ENCODE data around the gene TNPO1.
"Not testable (repeated sequence)": the region's sequence is repeated elsewhere in the genome, so short reads cannot be mapped to it uniquely, and the experiment has no call there.

Gene TNPO1

DNA sequence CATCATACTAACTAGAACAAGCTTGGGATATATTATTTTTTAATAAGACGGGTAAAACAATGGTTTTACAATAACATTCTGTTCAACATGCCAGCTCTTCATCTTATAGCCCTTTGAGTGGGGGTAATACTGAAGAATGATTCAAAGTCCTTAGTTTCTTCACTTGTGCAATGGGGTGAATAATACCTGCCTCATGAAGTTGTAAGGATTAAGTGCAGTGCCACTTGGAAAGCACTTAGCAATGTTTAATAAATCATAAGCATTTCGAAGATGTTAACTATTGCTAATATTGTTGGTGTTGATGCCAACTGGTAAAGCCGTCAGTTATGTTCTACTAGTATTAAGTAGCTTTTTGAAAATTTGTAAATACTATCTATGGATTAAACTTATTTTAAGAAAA, 38.0 kb downstream of the TNPO1 start:
- DNase-seq (ENCODE audit: low read depth in 3 of 3) = no peak

DNA sequence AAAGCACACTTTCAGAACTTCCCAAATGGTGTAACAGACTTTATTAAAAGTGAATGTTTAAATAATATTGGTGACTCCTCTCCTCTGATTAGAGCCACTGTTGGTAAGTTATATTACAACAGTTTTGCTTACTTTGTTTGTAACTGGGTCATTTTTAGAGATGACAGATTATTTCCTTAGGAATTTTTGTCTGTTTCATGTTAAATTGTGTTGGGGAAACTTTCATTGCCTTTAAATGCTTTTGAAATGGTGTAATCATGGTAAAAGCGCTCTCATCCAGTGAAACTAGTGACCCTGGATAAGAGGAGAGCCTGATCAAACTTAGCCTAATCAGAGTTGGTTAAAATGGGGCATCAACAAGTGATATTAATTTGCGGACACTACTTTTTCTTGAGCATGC, 39.4 kb downstream of the TNPO1 start:
- DNase-seq (ENCODE audit: low read depth in 3 of 3) = no peak

DNA sequence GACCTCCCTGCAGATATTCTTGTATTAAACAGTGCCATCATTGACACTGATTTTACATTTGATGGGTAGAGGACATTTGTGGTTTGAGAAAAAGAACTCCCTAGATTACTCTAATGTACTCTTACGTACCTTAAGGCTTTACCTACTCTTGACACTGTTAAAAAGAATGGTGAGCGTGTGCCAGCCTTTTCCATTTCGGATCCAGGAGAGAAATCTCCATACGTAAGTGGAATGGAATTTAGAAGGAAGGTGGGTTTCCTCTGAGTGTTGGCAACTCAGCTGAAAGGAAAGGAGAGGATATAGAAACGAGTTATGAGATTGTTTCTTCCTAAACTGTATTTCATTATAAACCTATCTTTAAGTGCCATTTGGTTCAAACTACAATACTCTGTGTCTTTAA, 40.9 kb downstream of the TNPO1 start:
- no peak for DNase-seq (ENCODE audit: low read depth in 3 of 3)

DNA sequence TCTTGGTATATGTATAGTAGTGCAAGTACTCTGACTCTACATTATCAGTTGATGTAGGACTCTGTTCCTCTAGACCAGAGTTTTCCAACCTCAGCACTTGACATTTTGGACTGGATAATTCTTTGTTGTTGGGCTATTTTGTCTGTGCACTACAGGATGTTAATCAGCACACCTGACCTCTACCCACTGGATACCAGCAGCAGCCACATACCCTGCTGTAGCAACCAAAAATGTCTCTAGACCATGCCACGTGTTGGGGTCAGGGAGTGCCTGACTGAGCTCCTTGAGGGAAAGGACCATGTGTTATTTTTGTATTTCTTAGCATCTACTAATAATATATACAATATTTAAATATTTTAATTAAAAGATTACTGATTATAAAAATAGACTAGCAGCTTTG, 42.7 kb downstream of the TNPO1 start:
- DNase-seq (ENCODE audit: low read depth in 3 of 3) = no peak

DNA sequence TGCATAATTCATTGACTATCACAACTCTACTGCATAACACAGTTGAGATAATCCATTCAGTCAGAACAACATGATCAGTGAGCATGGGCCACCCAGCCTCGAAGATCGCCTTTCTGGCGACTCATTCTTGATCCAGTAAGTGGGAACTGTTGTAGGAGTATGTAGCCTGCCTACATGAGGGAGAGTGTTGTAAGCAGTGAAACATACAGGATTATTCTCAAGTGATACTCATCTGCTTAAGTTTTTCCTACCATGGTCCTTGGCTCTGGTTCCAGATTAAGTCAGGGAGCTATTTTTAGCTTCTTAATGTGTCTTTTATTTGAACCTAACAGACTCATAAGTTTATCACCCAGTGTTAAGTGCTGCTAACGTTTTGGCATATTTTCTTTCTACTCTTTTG, 44.0 kb downstream of the TNPO1 start:
- no peak for DNase-seq (ENCODE audit: low read depth in 3 of 3)

DNA sequence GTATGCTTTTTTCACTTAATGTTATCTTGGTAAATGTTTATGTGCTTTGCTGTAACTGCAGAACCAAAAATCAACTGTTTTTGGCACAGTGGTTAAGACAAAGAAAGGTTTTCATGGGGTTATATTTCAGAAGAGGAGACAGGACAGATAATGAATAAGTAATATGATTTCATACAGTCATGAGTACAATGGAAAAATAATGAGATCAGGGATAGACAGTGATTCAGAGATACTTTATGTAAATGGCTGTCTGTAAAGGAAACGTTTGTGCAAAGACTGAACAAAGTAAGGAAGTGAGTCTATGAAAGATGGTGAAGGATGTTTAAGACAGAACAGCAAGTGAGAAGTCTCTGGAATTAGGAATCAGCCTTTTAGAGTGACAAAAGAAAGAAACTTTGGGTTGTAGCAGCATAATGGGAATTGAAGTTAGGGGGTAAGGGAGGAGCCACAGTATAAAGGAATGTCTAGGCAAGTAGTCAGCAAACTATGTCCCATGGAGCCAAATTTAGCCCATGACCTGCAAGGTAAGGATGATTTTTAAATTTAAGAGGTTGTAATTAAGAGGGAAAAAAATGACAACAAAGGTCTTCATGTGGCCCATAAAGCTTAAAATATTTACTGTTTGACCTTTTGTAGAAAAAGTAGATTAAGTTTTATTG, 55.0 kb downstream of the TNPO1 start:
- no peak for DNase-seq (ENCODE audit: low read depth in 3 of 3)

DNA sequence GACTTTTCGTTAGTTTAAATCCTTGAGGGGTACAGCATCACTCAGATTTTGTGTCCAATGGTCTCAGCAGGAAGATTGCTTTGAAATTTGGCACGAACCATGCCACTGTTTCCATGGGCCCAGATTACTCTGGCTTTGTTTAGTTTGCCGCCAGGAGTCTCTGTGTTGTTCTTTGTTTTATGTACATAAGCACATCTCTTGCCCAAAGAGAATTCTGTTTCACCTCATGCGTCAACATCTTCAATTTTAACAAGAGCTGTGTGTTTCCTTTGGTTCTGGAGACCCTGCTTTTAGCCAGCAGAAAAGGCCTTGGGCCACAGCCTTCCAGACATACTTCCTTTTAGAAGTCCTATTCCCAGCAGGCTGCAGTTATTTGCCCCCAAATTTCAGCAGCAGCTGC, 62.4 kb downstream of the TNPO1 start:
- no peak for DNase-seq (ENCODE audit: low read depth in 3 of 3)

DNA sequence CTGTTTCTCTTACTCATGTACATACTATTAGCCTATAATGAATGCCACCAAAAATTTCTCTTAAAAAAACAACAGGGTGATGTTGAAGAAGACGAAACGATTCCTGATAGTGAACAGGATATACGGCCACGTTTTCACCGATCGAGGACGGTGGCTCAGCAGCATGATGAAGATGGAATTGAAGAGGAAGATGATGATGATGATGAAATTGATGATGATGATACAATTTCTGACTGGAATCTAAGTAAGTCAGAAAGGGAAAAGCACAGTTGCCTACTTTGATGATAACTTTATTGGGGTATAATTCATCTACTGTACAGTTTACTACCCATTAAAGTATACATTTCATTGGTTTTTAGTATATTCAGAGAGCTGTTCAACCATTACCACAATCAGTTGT, 66.5 kb downstream of the TNPO1 start:
- no peak for DNase-seq (ENCODE audit: low read depth in 3 of 3)

DNA sequence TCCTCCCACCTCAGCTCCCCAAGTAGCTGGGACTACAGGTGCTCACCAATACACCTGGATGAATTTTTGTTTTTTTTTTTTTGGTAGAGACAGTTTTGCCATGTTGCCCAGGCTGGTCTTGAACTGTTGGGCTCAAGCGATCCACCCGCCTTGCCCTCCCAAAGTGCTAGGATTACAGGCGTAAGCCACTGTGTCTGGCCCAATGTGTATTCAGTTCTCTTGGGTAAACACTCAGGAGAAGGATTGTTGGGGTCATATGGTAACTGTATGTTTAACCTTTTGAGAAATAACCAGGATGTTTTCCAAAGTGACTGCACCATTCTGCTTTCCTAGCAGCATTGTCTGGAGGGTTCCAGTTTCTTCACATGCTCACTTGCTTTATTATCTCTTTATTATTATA, 67.4 kb downstream of the TNPO1 start:
- DNase-seq (ENCODE audit: low read depth in 3 of 3) = no peak

DNA sequence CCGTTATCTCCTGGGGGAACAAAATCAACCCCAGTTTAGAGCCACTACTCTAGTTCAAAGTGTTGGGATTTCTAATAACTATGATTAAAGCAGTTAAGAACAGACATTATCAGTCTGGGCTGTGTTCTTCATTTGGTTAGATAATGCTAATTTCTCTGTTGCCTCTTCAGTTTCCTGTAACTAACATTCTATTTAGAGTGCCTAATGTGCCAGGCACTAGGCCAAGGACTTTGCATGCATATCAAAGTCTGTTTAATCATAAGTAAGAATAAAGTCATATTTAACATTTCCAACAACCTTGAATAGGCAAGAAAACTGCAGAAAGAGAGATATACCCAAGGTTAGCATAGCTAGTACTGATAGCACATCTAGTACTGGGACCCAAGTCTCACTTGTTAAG, 68.4 kb downstream of the TNPO1 start:
- no peak for DNase-seq (ENCODE audit: low read depth in 3 of 3)

DNA sequence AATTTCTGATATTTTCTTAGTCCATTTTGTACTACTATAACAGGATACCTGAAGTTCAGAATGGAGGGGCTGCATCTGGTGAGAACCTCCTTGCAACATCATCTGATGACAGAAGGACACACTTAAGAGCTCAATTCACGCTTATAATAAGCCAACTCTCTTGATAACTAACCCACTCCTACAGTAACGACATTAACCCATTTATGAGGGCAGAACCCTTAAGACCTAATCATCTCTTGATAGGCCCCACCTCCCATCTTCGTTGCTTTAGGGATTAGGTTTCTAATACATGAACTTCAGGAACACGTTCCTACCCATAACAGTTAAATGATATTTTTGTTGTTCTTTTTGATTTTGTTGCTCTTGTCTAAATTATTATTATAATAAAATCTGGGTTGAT, 69.4 kb downstream of the TNPO1 start:
- DNase-seq (ENCODE audit: low read depth in 3 of 3) = no peak

DNA sequence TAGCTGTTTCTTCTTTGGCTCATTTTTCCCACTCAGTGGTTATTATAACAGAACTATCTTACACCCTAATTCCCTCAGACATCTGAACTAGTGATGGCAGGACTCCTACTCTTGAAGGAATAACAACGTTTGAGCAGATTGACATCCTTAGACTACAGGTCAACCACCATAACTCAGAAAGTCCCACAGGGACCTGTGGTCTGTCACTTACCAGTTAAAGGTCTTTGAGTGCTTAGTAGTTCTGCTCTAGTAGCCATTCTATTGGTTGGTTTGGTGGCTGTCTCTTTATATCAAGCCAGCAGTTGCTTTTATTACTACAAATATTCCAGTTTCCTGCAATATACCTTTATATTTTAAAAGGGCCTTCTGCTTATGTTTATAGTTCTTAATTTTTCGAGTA, 72.1 kb downstream of the TNPO1 start:
- no peak for DNase-seq (ENCODE audit: low read depth in 3 of 3)

DNA sequence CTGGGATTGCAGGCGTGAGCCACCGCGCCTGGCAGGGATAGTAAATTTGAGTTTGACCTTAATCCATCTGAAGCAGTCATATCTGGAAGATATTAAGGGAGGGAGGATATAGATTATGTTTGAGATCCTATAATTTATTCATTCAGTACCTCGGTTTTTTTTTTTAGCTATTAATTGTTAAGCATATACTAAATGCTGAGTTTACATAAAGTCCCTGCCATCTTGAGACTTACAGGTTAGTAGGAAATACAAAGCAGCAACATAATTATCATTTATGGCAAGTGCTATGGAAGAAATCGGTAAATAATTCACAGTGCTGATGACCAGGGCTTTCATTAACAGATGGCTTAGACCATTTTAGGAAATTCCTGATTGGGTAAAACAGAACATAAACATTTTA, 72.9 kb downstream of the TNPO1 start:
- DNase-seq (ENCODE audit: low read depth in 3 of 3) = no peak

DNA sequence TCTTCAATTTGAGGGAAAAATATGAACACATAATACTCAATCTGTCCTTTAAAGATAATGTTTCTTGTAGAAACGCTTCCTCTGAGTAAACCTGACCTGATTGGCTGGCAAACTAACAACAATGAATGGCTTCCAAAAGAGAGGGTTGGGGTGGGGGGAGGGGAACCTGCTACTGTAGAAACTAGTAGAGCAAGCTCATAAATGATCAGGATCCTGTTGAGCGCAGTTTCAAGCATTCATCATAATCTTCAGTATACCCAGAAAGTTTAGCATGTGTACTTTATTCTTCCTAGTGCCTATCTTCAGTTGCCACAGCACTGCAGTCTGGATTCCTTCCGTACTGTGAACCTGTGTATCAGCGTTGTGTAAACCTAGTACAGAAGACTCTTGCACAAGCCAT, 76.4 kb downstream of the TNPO1 start:
- DNase-seq (ENCODE audit: low read depth in 3 of 3) = no peak

DNA sequence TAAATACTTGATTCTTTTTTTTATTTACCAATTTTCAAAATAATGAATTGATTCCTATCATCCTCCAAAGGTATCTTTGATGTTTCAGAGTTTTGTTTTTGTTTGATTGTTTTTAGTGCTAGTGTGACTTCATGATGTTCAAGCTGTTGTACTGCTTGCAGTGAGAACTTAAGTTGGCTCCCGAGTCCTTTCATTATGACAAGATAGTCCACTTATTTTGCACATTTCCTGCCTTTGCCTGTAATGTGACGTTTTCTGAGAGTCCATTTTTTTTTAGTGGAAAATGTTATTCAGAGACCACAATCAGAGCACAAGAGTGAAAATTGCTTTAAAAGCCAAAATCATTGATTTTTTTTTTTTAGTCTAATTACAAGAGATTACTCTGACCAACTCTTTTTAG, 79.3 kb downstream of the TNPO1 start:
- DNase-seq (ENCODE audit: low read depth in 3 of 3) = no peak

DNA sequence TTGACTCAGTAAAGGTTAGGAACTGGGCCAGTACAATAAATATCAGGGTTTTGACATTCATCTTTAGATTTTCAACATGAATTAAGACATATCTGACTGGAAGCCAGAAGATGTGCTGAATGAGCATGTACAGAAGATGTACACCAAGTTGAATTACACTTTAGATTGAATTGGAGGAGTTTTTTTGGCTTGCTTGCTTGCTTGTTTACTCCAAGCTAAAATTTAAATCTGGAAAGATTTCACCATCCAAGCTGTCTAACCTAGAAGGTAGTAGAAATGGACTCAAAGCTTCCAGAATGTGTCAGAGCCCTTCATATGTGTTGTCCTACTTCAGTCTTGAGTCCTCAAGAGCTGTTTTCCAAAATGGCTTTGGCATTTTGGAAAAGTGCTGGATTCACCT, 90.3 kb downstream of the TNPO1 start:
- no peak for DNase-seq (ENCODE audit: low read depth in 3 of 3)

DNA sequence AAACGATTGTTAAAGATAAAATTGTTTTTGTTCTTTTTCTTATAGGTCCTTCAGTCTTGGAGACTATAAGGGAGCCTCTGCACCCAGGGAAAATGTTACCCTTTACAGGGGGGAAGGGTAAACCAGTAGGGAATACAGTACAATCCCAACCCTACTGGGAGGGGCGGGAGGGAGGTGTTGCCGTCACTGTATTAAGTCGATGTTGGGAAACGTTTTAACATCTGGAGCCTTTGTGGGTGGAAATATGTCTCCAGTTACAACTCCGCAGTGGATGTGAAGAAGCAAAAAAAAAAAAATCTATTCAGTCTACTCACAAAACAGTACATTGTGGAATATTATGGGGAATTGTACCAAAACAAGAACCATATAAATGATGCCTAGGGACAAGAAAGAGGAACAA, 92.2 kb downstream of the TNPO1 start:
- DNase-seq (ENCODE audit: low read depth in 3 of 3) = no peak

DNA sequence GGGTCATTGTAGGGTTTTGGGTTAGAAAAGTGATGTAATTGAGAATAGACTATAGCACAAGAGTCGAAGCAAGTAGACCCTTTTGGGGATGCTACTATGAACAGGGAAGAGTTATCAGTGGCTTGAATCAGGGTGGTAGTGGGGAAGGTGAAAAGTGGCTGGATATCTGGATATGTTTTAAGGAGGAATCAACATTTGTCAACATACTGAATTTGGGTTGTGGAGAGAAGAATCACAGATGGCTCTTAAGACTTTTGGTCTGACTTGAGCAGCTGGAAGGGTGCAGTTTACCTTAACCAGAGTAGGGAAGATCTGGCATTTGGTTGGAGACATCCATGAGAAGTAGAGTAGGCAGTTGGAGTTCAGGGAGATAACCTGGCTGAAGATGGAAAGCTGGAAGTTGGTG, 100.9 kb downstream of the TNPO1 start:
- no peak for DNase-seq (ENCODE audit: low read depth in 3 of 3)

DNA sequence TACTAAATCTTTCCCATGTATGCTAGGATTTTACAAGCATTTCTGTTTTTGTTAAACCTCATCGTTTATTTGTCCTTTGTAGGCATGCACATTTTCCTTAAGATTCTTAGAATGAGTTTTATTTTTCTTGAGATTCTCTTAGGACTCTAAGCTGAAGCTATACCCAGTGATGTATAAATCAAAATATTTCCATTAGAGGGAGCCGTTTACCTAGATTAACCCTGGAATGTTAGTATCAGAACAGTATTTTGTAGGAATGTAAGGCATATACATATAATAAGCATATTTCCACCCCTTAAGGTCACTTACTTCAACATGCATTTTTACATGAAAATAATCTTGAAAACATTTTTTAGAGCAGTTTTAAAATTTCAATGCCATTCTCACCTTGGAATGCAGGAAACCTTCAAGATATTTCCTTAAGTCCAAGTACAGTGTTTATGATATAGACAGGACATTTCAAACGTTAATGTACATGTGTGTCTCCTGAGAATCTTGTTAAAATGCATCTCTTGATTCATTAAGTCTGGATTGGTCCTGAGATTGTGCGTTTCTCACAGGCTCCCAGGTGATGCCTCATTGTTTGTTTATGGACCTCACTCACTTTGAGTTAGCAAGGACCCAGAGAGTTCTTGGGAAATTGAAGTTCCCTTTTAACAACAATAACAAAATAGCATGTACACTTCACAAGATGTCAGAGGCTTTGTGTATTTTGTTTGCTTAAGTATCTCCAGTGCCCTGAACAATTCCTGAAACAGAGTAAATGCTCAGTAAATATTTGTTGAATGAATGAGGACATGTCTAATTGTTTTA, 104.4 kb downstream of the TNPO1 start:
- DNase-seq (ENCODE audit: low read depth in 3 of 3) = no peak

DNA sequence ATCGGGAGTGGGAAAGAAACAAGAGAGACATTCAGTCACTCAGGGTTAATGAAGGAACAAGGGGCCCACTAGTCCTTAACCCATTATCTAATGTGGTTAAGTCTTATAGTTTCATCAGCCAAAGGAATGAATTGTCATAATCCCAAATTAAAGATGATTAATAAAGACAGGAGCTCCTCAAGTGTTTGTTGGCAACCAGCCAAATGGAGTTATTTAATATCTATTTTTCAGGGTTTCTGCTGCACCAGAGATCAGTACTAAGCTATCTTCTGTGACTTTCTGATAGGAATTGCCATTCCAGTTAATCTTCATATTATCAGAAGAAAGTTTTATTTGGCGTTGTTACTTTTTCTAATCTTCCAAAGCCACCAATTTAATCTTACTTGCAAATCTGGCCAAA, 105.4 kb downstream of the TNPO1 start:
- DNase-seq (ENCODE audit: low read depth in 3 of 3) = no peak

DNA sequence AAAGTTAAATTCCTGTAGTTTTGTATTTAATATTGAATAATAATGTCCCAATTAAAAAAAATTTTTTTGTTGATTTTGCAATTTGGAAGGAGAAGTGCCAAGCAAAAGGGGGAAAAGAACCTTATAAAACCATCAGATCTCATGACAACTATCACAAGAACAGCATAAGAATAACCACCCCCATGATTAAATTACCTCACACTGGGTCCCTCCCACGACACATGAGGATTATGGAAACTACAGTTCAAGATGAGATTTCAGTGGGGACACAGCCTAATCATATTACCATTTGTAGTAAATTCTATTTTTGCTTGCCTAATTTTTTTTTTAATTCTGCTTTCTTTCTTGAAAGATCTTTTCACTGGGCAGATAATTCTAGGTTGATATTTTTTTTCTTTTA, 106.0 kb downstream of the TNPO1 start:
- DNase-seq (ENCODE audit: low read depth in 3 of 3) = no peak

DNA sequence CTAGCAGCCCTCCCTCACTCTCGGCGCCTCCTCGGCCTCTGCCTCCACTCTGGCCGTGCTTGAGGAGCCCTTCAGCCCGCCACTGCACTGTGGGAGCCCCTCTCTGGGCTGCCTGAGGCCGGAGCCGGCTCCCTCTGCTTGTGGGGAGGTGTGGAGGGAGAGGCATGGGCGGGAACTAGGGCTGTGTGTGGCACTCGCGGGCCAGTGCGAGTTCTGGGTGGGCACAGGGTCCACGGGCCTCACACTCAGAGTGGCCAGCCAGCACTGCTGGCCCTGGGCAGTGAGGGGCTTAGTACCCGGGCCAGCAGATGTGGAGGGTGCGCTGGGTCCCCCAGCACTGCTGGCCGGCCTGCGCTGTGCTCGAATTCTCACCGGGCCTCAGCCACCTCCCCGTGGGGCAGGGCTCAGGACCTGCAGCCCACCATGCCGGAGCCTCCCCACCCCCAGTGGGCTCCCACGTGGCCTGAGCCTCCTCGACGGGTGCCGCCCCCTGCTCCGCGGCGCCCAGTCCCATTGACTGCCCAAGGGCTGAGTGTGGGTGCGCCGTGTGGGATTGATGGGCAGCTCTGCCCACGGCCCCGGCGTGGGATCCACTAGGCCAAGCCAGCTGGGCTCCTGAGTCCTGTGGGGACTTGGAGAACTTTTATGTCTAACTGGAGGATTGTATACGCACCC, 109.0 kb downstream of the TNPO1 start:
- no peak for DNase-seq (ENCODE audit: low read depth in 3 of 3)

DNA sequence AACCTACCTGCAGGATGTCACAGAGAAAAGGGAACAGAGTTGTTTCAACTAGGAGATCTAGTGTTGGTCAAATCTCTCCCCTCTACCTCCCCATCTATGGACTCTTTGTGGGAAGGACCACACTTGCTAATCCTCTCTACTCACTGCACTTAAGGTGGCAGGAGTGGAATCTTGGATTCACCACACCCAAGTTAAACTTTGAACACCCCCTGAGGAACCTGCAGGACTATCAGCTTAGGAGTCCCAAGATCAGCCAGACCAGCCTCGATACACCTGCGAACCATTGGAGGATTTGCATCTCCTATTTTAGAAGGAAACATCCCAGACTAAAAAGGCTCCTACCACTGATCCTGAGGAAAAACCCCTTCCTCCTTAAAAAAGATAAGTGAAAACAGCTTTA, 116.2 kb downstream of the TNPO1 start:
- DNase-seq (ENCODE audit: low read depth in 3 of 3) = not testable (repeated sequence)

Data from stimulated activated CD4-positive, alpha-beta T cell treated with anti-CD3 and anti-CD28 coated beads, TNF-alpha, amount 100 ng/mL, for 24 hours (primary cell).